GM13977 (cell line): ENCODE data around the gene MRPL24.

Experiments
- DNase-seq: peaks from one replicate; pipeline ENCODE4 v3.0.0; 2012; ENCODE audit warnings: low spot score
- in situ Hi-C: fragments of 300-500 bp; cut with MboI; formaldehyde crosslinking; loops from one replicate; pipeline ENCODE4 v1.12.0; 2022; ENCODE audit warnings: low sequenced_read_pairs, low pct_unique_long_range_greater_than_20kb, mixed read lengths, inconsistent platforms; ENCODE audit not compliant: unreplicated experiment
- TF ChIP-seq, protein P1 (sequence below): IDR thresholded peaks from 2 replicates; pipeline ENCODE4 v1.5.1; 2012; ENCODE audit warnings: mild to moderate bottlenecking, control low read depth; ENCODE audit not compliant: insufficient read depth; ENCODE audit errors: extremely low read depth, missing control alignments

Gene MRPL24

DNA sequence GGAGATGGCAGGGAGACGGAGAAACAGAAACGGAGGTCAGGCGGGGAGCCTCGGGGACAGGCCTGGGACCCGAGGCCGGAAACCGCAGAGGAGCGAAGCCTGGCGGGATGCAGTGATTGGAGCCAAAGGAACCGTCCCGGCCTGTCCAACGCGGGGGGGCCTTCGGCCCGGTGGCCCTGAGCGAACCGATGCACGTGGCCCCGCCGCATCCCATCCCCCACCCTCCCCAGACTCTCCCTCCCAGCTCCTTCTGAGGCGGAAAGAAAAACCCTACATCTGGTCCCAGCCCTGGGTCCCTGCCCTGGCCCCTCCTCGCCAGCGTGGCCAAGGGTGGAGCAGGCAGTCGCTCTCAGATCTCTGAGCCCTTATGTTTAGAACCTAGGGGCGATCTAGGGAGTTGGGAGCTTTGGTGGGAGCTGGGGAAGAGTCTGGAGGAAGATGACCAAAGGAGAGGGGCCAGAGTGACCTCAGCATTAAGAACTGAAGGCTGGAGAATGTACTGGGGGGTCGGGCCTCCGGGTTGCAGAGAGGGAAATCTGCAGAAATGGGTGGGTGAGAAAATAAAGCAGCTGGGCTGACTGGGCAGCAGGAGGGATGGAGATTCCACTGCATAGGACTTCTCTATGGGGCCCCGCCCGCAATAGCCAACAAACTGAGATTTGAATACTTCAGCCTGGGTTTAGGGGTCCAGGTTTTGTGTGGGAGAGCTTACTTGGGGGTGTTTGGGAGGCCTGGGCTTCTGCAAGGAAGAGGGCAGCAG lies 34.1 kb downstream of the MRPL24 start:
- TF ChIP-seq, protein P1, sequence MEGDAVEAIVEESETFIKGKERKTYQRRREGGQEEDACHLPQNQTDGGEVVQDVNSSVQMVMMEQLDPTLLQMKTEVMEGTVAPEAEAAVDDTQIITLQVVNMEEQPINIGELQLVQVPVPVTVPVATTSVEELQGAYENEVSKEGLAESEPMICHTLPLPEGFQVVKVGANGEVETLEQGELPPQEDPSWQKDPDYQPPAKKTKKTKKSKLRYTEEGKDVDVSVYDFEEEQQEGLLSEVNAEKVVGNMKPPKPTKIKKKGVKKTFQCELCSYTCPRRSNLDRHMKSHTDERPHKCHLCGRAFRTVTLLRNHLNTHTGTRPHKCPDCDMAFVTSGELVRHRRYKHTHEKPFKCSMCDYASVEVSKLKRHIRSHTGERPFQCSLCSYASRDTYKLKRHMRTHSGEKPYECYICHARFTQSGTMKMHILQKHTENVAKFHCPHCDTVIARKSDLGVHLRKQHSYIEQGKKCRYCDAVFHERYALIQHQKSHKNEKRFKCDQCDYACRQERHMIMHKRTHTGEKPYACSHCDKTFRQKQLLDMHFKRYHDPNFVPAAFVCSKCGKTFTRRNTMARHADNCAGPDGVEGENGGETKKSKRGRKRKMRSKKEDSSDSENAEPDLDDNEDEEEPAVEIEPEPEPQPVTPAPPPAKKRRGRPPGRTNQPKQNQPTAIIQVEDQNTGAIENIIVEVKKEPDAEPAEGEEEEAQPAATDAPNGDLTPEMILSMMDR: no peak
- no peak for DNase-seq
- in situ Hi-C loops: loop anchor here (25.0 kb wide), 1 partner anchor 155 kb away; the partner anchor contains the start of genes INSRR and NTRK1

DNA sequence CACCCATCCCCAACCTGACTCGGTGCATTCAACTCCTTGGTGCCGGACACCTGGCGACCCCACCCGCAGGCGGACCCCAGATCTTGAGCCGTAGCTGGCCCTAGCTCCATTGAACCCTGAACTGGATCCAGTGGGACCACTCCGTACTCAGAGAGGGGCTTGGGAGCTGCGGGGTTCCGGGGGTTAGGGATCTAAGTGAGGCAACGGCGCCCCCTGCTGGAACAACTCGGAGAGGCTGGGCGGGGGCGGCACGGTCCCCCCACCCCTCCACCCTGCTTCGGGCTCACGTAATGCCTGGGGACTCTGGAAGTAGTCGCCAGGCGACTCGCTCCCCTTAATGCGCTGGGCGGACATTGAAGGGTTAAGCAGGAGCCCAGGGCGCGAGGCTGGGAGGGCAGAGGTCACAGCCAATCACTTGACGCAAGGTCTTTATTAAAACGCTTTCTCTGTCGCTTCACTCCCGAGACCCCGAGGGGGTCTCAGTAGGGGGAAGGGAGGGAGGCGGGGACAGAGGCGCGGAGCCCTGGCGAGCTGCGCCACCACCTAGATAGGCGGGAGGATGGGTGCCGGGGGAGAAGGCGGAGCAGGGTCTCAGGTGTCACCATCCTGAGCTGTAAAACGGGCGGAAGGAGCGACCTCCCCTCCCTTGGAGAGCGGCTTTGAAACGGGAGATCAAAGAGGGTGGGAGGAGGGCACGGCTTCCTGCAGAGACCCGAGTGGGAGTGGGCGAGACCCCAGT lies 34.8 kb downstream of the MRPL24 start:
- peak; percentile 85 for DNase-seq
- TF ChIP-seq, protein P1: peak; percentile 92
- in situ Hi-C loops: loop anchor here (25.0 kb wide), 1 partner anchor 156 kb away; the partner anchor contains the start of genes INSRR and NTRK1

DNA sequence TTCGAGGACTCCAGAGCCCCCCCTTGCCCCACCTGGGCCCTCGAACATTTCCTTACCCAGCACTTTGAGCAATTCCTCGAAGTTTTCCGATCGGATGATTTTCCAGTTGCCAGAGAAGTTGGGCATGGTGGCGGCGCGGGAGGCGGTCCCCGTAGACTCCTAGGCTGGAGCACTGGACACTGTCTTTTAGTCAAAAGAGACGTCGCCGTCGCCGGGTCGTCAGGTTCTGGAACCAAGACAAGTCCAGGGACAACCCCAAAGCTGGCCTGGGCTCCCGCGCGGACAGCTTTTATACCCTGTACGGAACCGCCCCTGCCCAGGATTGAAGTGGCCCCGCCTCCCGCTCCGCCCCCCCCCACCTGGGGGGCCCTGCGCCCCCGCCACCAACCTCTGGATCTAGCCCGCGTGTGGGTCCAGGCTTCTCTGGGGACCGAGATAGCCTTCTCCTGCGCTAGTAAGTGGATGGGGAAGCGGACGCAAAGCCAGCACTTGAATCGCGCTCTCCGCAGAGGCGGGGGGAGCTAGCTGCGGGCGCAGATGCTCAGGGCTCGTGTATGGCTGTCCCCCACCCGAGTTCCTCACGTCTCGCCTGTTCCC lies 35.5 kb downstream of the MRPL24 start, which contains the start of gene CRABP2:
TSS of gene CRABP2 (minus strand) at position 263 of the 597 bp plus-strand sequence. CDS start at position 126, 137 bp downstream.
- peak; percentile 53 for DNase-seq
- TF ChIP-seq, protein P1: no peak
- in situ Hi-C loops: loop anchor here (25.0 kb wide), 1 partner anchor 157 kb away; the partner anchor contains the start of genes INSRR and NTRK1

DNA sequence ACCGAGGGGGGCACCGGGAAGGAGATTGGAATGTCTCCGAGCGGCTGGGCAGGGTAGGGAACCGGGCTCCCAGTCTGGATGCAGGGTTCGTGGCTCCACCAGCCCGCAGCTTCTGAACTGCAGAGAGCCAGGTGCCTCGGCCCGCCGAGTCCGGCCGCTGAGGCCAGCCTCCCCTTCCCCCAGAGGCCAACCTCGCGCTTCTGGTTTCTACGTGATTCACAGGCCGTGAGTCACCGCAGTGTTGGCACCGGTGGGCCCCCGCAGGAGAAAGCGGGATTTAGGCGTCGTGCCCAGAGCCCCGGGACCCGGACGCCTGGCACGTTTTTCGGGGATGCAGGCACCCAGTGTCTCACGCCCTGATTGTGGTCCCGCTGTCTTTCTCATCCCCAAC lies 36.0 kb downstream of the MRPL24 start:
- no peak for DNase-seq
- TF ChIP-seq, protein P1: no peak
- in situ Hi-C loops: loop anchor here (25.0 kb wide), 1 partner anchor 157 kb away; the partner anchor contains the start of genes INSRR and NTRK1

DNA sequence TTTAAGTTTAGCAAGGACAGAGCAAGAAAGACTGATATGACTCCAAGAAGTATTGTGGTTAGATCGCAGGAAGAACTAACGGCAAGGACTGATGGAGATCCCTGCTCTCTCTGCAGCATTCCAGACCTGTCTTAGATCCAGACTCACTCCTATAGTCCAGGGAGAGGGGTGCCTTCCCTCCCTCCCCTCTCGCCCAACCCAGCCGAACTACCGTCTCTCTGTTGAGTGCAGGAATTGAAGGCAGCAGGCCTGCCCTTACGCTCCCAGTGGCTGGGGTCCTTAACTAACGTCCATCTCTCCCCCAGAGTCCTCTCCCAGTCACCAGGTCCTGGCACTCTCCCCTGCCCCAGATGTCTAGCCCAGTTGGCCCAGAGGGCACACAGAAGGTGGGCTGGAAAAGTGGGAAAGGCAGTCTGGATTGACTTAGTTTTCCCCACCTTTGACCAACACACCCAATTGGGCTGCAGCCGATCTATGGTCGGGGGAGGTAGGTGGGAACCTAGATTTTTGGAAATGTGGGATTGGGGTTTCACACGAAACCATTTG lies 36.6 kb downstream of the MRPL24 start:
- no peak for DNase-seq
- TF ChIP-seq, protein P1: no peak
- in situ Hi-C loops: loop anchor here (25.0 kb wide), 1 partner anchor 158 kb away; the partner anchor contains the start of genes INSRR and NTRK1

DNA sequence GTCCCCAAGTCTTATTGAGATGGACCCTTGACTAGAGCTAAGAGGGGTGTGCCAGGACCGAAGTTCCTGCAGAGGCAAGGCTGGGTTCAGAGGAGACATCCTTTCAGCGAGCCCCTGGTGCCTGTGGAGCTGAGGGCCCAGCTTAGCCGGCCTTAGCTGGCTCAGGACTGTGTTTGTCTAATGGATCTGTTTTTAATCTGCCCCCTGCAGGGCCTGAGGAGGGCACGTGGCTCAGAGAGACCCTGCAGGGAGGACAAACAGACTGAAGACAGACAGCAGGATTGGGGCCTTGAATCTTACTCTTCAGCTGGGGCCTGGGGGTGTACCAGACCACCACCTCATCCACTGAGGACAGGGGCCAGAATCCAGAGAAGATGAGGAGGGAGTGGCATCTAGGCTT lies 37.1 kb downstream of the MRPL24 start:
- in situ Hi-C loops: loop anchor here (25.0 kb wide), 1 partner anchor 159 kb away; the partner anchor contains the start of genes INSRR and NTRK1
- DNase-seq: no peak
- TF ChIP-seq, protein P1: no peak
